GM19025 (cell line): ENCODE results near the gene TEF.

Experiments
- ATAC-seq: cut with Tn5 transposase; IDR thresholded peaks from one replicate; pipeline ENCODE4 v1.9.1; 2021; ENCODE audit warnings: mild to moderate bottlenecking, low read depth, moderate library complexity; ENCODE audit not compliant: unreplicated experiment

TEF gene

GRCh38 chr22:41446639-41447434 lies 65.1 kb downstream of the TEF start, which contains the start of gene TOB2:
Gene TOB2, minus strand, starts transcription at chr22:41446801. Its CDS starts 9,456 bp downstream, at chr22:41437345.
- no peak for ATAC-seq

GRCh38 chr22:41447435-41448188 lies 65.9 kb downstream of the TEF start:
- no peak for ATAC-seq

GRCh38 chr22:41448189-41448808 lies 66.6 kb downstream of the TEF start:
- ATAC-seq, result peak; percentile 46
